GM10266 (cell line): Measurements from ENCODE around the gene SPRR2E.

Source experiments
- DNase-seq: peaks from one replicate; pipeline ENCODE4 v3.0.0; 2012; ENCODE audit errors: extremely low spot score
- CTCF ChIP-seq: IDR thresholded peaks from 2 replicates; pipeline ENCODE4 v1.5.1; 2012; ENCODE audit warnings: mild to moderate bottlenecking, low read depth; ENCODE audit not compliant: control insufficient read depth, insufficient read depth; ENCODE audit errors: missing control alignments

SPRR2E gene

GRCh38 chr1:153095764-153096163, 1.4 kb upstream of the SPRR2E start:
- TF ChIP-seq CTCF: no peak

GRCh38 chr1:153087652-153088051, 6.7 kb downstream of the SPRR2E start:
- TF ChIP-seq CTCF: no peak
- DNase-seq: no peak

More at GRCh38 chr1:153095764-153096163, 1.4 kb upstream of the SPRR2E start:
- no peak for DNase-seq

GRCh38 chr1:153081736-153082135, 12.6 kb downstream of the SPRR2E start:
- DNase-seq: no peak
- no peak for TF ChIP-seq CTCF

- no peak for DNase-seq
- TF ChIP-seq CTCF: no peak
Measured at GRCh38 chr1:153072806-153073726, 21.3 kb downstream of the SPRR2E start.

GRCh38 chr1:153071511-153071910, 22.8 kb downstream of the SPRR2E start, which contains the start of gene SPRR2B:
Gene SPRR2B (minus strand): TSS chr1:153071611. CDS start chr1:153070839, 772 bp downstream.
- DNase-seq: no peak
- TF ChIP-seq CTCF: no peak

- DNase-seq: no peak
Measured at GRCh38 chr1:153070243-153070642, 24.1 kb downstream of the SPRR2E start.

More at GRCh38 chr1:153070243-153070642, 24.1 kb downstream of the SPRR2E start:
- TF ChIP-seq CTCF: no peak
